HL-60 (cell line): Measurements from ENCODE around the gene ROS1.

ENCODE experiments used
- CTCF ChIP-seq: IDR thresholded peaks from one replicate; pipeline ENCODE4 v1.5.1; 2011; ENCODE audit warnings: low read length, control low read depth, inconsistent platforms; ENCODE audit not compliant: insufficient read depth
- GABPA ChIP-seq: IDR thresholded peaks from 2 replicates; pipeline ENCODE4 v1.6.1; 2012; ENCODE audit warnings: low read depth
- REST ChIP-seq: IDR thresholded peaks from 2 replicates; pipeline ENCODE4 v1.6.1; 2012; ENCODE audit warnings: low read depth; ENCODE audit not compliant: insufficient replicate concordance

GRCh38 chr6:117267766-117268534 lies 157.8 kb downstream of the ROS1 start:
- TF ChIP-seq CTCF (no peak), REST (peak; percentile 39), GABPA (no peak)
